IMR-90 (cell line): ENCODE measurements around the gene COL5A3.

ENCODE experiments used
- ELK1 ChIP-seq: fragments of 150-350 bp; IDR thresholded peaks from 2 replicates; pipeline ENCODE4 v1.6.1; 2016; ENCODE audit warnings: low read depth, mild to moderate bottlenecking, low read length, moderate library complexity, borderline replicate concordance
- MAFK ChIP-seq: IDR thresholded peaks from 2 replicates; pipeline ENCODE4 v1.6.1; 2012; ENCODE audit warnings: low read depth, low read length, improper control_type of control experiment
- MAZ ChIP-seq: IDR thresholded peaks from 2 replicates; pipeline ENCODE4 v1.6.1; 2012; ENCODE audit warnings: low read depth, mild to moderate bottlenecking, low read length, improper control_type of control experiment, moderate library complexity, borderline replicate concordance
- MXI1 ChIP-seq: IDR thresholded peaks from 2 replicates; pipeline ENCODE4 v1.6.1; 2012; ENCODE audit warnings: low read depth, mild to moderate bottlenecking, low read length, moderate library complexity, borderline replicate concordance
- NFE2L2 ChIP-seq: fragments of 150-350 bp; IDR thresholded peaks from 2 replicates; pipeline ENCODE4 v1.6.1; 2016; ENCODE audit warnings: low read depth, mild to moderate bottlenecking, low read length
- POLR2A ChIP-seq: IDR thresholded peaks from 2 replicates; pipeline ENCODE4 v1.6.1; 2012; ENCODE audit warnings: mild to moderate bottlenecking, low read depth, low read length
- RAD21 ChIP-seq: IDR thresholded peaks from 2 replicates; pipeline ENCODE4 v1.6.1; 2012; ENCODE audit warnings: low read length, improper control_type of control experiment
- TF ChIP-seq, protein P1 (sequence below): conservative IDR thresholded peaks from 2 replicates; pipeline ENCODE4 v1.5.1; 2012; ENCODE audit warnings: mild to moderate bottlenecking, low read depth, low read length, improper control_type of control experiment
- TF ChIP-seq, protein P2 (sequence below): fragments of 150-350 bp; IDR thresholded peaks from 2 replicates; pipeline ENCODE4 v1.6.1; 2017; ENCODE audit warnings: mild to moderate bottlenecking, antibody characterized with exemption, low read length, low read depth

- TF ChIP-seq, protein P1, sequence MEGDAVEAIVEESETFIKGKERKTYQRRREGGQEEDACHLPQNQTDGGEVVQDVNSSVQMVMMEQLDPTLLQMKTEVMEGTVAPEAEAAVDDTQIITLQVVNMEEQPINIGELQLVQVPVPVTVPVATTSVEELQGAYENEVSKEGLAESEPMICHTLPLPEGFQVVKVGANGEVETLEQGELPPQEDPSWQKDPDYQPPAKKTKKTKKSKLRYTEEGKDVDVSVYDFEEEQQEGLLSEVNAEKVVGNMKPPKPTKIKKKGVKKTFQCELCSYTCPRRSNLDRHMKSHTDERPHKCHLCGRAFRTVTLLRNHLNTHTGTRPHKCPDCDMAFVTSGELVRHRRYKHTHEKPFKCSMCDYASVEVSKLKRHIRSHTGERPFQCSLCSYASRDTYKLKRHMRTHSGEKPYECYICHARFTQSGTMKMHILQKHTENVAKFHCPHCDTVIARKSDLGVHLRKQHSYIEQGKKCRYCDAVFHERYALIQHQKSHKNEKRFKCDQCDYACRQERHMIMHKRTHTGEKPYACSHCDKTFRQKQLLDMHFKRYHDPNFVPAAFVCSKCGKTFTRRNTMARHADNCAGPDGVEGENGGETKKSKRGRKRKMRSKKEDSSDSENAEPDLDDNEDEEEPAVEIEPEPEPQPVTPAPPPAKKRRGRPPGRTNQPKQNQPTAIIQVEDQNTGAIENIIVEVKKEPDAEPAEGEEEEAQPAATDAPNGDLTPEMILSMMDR = no peak
- TF ChIP-seq POLR2A (no peak), RAD21 (no peak), MAFK (no peak), MXI1 (no peak), NFE2L2 (no peak), ELK1 (no peak), MAZ (no peak)
- TF ChIP-seq, protein P2, sequence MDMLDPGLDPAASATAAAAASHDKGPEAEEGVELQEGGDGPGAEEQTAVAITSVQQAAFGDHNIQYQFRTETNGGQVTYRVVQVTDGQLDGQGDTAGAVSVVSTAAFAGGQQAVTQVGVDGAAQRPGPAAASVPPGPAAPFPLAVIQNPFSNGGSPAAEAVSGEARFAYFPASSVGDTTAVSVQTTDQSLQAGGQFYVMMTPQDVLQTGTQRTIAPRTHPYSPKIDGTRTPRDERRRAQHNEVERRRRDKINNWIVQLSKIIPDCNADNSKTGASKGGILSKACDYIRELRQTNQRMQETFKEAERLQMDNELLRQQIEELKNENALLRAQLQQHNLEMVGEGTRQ = no peak
Observed at GRCh38 chr19:9968820-9969687, 41.2 kb downstream of the COL5A3 start.
